GM23338 (cell line): ENCODE measurements around the gene SLAMF9. TPM values are rescaled to one million over a fixed set of nuclear protein-coding genes. Genes with fewer than 3 reads are reported as not detected.

Experiments used
- ATAC-seq: fragments of 200-7000 bp; cut with Tn5 transposase; 3 replicates; pipeline ENCODE4 v1.9.1; 2020
- DNase-seq: peaks from one replicate; pipeline ENCODE4 v3.0.0-alpha.2; 2015; ENCODE audit warnings: low spot score
- H2AFZ ChIP-seq: fragments of 200-600 bp; sonication (generic); 2 replicates; pipeline ENCODE4 v1.8.0; 2016; ENCODE audit warnings: antibody characterized with exemption, mild to moderate bottlenecking, moderate library complexity
- H3F3A ChIP-seq: fragments of 200-600 bp; sonication (generic); replicated peaks from 2 replicates; pipeline ENCODE4 v1.8.0; 2017; ENCODE audit warnings: antibody characterized with exemption, mixed run types, low read depth
- H3K27ac ChIP-seq: fragments of 200-600 bp; sonication (generic); 2 replicates; pipeline ENCODE4 v1.6.1; 2016; ENCODE audit warnings: low read depth
- H3K27me3 ChIP-seq: fragments of 200-600 bp; sonication (generic); 2 replicates; pipeline ENCODE4 v1.8.0; 2016; ENCODE audit warnings: mild to moderate bottlenecking, mixed run types, moderate library complexity; ENCODE audit not compliant: insufficient read depth
- H3K36me3 ChIP-seq: fragments of 200-600 bp; sonication (generic); 2 replicates; pipeline ENCODE4 v1.8.0; 2016; ENCODE audit warnings: mild to moderate bottlenecking; ENCODE audit not compliant: insufficient read depth
- H3K4me1 ChIP-seq: fragments of 200-600 bp; sonication (generic); 2 replicates; pipeline ENCODE4 v1.8.0; 2016; ENCODE audit warnings: mild to moderate bottlenecking, moderate library complexity; ENCODE audit not compliant: insufficient read depth
- H3K4me2 ChIP-seq: fragments of 200-600 bp; sonication (generic); 2 replicates; pipeline ENCODE4 v1.7.1; 2017; ENCODE audit warnings: mixed run types
- H3K4me3 ChIP-seq: fragments of 200-600 bp; sonication (generic); 2 replicates; pipeline ENCODE4 v1.6.1; 2016; ENCODE audit warnings: mixed run types
- H3K79me2 ChIP-seq: fragments of 200-600 bp; sonication (generic); replicated peaks from 2 replicates; pipeline ENCODE4 v1.8.0; 2017; ENCODE audit warnings: mild to moderate bottlenecking; ENCODE audit not compliant: insufficient read depth
- H3K9me2 ChIP-seq: fragments of 200-600 bp; sonication (generic); 2 replicates; pipeline ENCODE4 v1.8.0; 2017; ENCODE audit not compliant: insufficient read depth
- H4K20me1 ChIP-seq: fragments of 200-600 bp; sonication (generic); replicated peaks from 2 replicates; pipeline ENCODE4 v1.8.0; 2017; ENCODE audit warnings: mild to moderate bottlenecking; ENCODE audit not compliant: insufficient read depth
- H3K27ac Mint-ChIP-seq: 2 replicates; pipeline ENCODE4 v1.8.0; 2020; ENCODE audit warnings: inconsistent platforms, mild to moderate bottlenecking, moderate library complexity, mixed read lengths
- H3K27me3 Mint-ChIP-seq: 3 replicates; pipeline ENCODE4 v1.8.0; 2022; ENCODE audit warnings: low read depth, mild to moderate bottlenecking, moderate library complexity, mixed read lengths, inconsistent platforms; ENCODE audit not compliant: insufficient read depth, poor library complexity
- H3K36me3 Mint-ChIP-seq: 3 replicates; pipeline ENCODE4 v1.8.0; 2021; ENCODE audit warnings: low read depth, mild to moderate bottlenecking, inconsistent platforms, moderate library complexity, mixed read lengths
- H3K4me1 Mint-ChIP-seq: 3 replicates; pipeline ENCODE4 v1.8.0; 2020; ENCODE audit warnings: mild to moderate bottlenecking, inconsistent platforms, mixed read lengths
- H3K4me3 Mint-ChIP-seq: 3 replicates; pipeline ENCODE4 v1.8.0; 2021; ENCODE audit warnings: moderate library complexity, mild to moderate bottlenecking, inconsistent platforms, mixed read lengths
- H3K9me3 Mint-ChIP-seq: 3 replicates; pipeline ENCODE4 v1.8.0; 2020; ENCODE audit warnings: moderate library complexity, mild to moderate bottlenecking, inconsistent platforms, mixed read lengths
- CREB1 ChIP-seq: fragments of 250-450 bp; sonication (Bioruptor Pico); IDR thresholded peaks from 2 replicates; pipeline ENCODE4 v1.5.0; 2020; ENCODE audit warnings: low read depth, mild to moderate bottlenecking, moderate library complexity
- EZH2 ChIP-seq: fragments of 200-600 bp; sonication (generic); IDR thresholded peaks from one replicate; pipeline ENCODE4 v1.8.0; 2017; ENCODE audit warnings: antibody characterized with exemption, mild to moderate bottlenecking, low read depth; ENCODE audit not compliant: unreplicated experiment
- EZH2phosphoT487 ChIP-seq: fragments of 200-600 bp; sonication (generic); IDR thresholded peaks from one replicate; pipeline ENCODE4 v1.8.1; 2018; ENCODE audit warnings: antibody characterized with exemption; ENCODE audit not compliant: unreplicated experiment
- JUNB ChIP-seq: IDR thresholded peaks from one replicate; pipeline ENCODE4 v1.6.1; 2016; ENCODE audit warnings: antibody characterized with exemption; ENCODE audit not compliant: unreplicated experiment
- NANOG ChIP-seq: IDR thresholded peaks from 2 replicates; pipeline ENCODE4 v1.6.1; 2016; ENCODE audit warnings: antibody characterized with exemption, borderline replicate concordance
- POLR2AphosphoS5 ChIP-seq: IDR thresholded peaks from 2 replicates; pipeline ENCODE4 v1.6.1; 2016; ENCODE audit warnings: antibody characterized with exemption, low read depth
- STAT1 ChIP-seq: IDR thresholded peaks from one replicate; pipeline ENCODE4 v1.6.1; 2016; ENCODE audit warnings: antibody characterized with exemption; ENCODE audit not compliant: unreplicated experiment
- ZNF114 ChIP-seq: fragments of 250-450 bp; sonication (Bioruptor Pico); IDR thresholded peaks from 2 replicates; pipeline ENCODE4 v1.5.0; 2020; ENCODE audit warnings: mild to moderate bottlenecking, moderate library complexity
- ZNF331 ChIP-seq: fragments of 250-450 bp; sonication (Bioruptor Pico); IDR thresholded peaks from 2 replicates; pipeline ENCODE4 v1.5.0; 2020; ENCODE audit warnings: low read depth, mild to moderate bottlenecking, moderate library complexity
- polyA plus RNA-seq: library from polyadenylated mRNA; unstranded; fragments of >200 nt; fragmentation: Nextera tagmentation; extraction: Ambion mirVana; gene quantifications from 2 replicates; pipeline ENCODE4 v1.2.1, GENCODE V29; 2016
- total RNA-seq: library from RNA; depleted of rRNA; stranded (reverse); fragments of >200 nt; shearing (Covaris generic); gene quantifications from 2 replicates; pipeline ENCODE4 v1.2.3, GENCODE V29; 2014
- TF ChIP-seq, protein P1 (sequence below), 2 experiments: fragments of 200-600 bp in 1 of 2; sonication (generic) in 1 of 2; conservative IDR thresholded peaks; 2 replicates each; pipeline versions ENCODE4 v1.5.1 to v1.6.1; 2016 to 2017; ENCODE audit warnings: antibody characterized with exemption in 2 of 2, low read depth in 2 of 2, mild to moderate bottlenecking in 2 of 2, moderate library complexity in 1 of 2
- TF ChIP-seq, protein P2 (sequence below): IDR thresholded peaks from one replicate; pipeline ENCODE4 v1.6.1; 2018; ENCODE audit warnings: antibody characterized with exemption; ENCODE audit not compliant: unreplicated experiment
- TF ChIP-seq, protein P3 (sequence below): fragments of 250-450 bp; sonication (Bioruptor Pico); IDR thresholded peaks from 2 replicates; pipeline ENCODE4 v1.5.0; 2020; ENCODE audit warnings: mild to moderate bottlenecking, moderate library complexity
- TF ChIP-seq, protein P4 (sequence below): IDR thresholded peaks from 2 replicates; pipeline ENCODE4 v1.6.1; 2016; ENCODE audit warnings: antibody characterized with exemption

The SLAMF9 gene
- total and polyA plus RNA-seq, 2 experiments from 2014 or later: not detected

DNA sequence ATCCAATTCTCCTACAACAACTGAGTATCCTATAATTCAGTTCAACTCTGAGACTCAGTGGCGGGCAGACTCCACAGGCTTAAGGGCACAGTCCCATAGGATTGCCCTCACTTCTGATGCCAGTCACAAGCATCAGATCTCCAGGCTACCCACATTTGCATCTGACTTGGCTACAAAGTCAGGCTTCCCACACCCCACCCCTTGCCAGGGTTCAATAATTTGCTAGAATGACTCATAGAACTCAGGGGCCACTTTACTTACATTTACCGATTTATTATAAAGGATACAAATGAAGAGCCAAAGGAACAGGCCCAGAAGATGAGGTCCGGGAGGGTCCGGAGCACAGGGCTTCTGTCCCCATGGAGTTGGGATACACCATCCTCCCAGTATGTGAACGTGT, 36.0 kb upstream of the SLAMF9 start:
- ATAC-seq (no peak), DNase-seq (no peak)
- H3K4me3 ChIP-seq: no peak overlapping the region
- H2AFZ ChIP-seq: no peak overlapping the region
- H3K27ac Mint-ChIP-seq: no peak overlapping the region
- no peak overlapping the region for H3K4me3 Mint-ChIP-seq
- H3K36me3 Mint-ChIP-seq: no peaks in the 10 kb centered on the region
- no peaks in the 10 kb centered on the region for H4K20me1 ChIP-seq
- H3K79me2 ChIP-seq: no peaks in the 10 kb centered on the region
- H3K4me2 ChIP-seq: 0 out of 2 replicates have a peak overlapping the region, but pooled peaks have one; percentile 36
- H3K27me3 ChIP-seq: no peaks in the 10 kb centered on the region
- H3K27ac ChIP-seq: no peak overlapping the region
- H3K4me1 Mint-ChIP-seq: peaks cover 17% of the 10 kb centered on the region; the same call in 2 of the 3 replicates
- H3K9me2 ChIP-seq: no peaks in the 10 kb centered on the region
- H3K36me3 ChIP-seq: no peaks in the 10 kb centered on the region
- TF ChIP-seq STAT1 (no peak), EZH2phosphoT487 (no peak), CREB1 (CRISPR knock-in tag) (no peak), ZNF331 (CRISPR knock-in tag) (no peak), NANOG (no peak), EZH2 (no peak), JUNB (no peak), ZNF114 (CRISPR knock-in tag) (no peak), POLR2AphosphoS5 (no peak)
- TF ChIP-seq, protein P1, sequence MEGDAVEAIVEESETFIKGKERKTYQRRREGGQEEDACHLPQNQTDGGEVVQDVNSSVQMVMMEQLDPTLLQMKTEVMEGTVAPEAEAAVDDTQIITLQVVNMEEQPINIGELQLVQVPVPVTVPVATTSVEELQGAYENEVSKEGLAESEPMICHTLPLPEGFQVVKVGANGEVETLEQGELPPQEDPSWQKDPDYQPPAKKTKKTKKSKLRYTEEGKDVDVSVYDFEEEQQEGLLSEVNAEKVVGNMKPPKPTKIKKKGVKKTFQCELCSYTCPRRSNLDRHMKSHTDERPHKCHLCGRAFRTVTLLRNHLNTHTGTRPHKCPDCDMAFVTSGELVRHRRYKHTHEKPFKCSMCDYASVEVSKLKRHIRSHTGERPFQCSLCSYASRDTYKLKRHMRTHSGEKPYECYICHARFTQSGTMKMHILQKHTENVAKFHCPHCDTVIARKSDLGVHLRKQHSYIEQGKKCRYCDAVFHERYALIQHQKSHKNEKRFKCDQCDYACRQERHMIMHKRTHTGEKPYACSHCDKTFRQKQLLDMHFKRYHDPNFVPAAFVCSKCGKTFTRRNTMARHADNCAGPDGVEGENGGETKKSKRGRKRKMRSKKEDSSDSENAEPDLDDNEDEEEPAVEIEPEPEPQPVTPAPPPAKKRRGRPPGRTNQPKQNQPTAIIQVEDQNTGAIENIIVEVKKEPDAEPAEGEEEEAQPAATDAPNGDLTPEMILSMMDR (conservative IDR thresholded peaks at IDR 0.05; ENCODE audit: low read depth in 2 of 2): no peak
- TF ChIP-seq, protein P2, sequence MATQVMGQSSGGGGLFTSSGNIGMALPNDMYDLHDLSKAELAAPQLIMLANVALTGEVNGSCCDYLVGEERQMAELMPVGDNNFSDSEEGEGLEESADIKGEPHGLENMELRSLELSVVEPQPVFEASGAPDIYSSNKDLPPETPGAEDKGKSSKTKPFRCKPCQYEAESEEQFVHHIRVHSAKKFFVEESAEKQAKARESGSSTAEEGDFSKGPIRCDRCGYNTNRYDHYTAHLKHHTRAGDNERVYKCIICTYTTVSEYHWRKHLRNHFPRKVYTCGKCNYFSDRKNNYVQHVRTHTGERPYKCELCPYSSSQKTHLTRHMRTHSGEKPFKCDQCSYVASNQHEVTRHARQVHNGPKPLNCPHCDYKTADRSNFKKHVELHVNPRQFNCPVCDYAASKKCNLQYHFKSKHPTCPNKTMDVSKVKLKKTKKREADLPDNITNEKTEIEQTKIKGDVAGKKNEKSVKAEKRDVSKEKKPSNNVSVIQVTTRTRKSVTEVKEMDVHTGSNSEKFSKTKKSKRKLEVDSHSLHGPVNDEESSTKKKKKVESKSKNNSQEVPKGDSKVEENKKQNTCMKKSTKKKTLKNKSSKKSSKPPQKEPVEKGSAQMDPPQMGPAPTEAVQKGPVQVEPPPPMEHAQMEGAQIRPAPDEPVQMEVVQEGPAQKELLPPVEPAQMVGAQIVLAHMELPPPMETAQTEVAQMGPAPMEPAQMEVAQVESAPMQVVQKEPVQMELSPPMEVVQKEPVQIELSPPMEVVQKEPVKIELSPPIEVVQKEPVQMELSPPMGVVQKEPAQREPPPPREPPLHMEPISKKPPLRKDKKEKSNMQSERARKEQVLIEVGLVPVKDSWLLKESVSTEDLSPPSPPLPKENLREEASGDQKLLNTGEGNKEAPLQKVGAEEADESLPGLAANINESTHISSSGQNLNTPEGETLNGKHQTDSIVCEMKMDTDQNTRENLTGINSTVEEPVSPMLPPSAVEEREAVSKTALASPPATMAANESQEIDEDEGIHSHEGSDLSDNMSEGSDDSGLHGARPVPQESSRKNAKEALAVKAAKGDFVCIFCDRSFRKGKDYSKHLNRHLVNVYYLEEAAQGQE: no peak
- TF ChIP-seq, protein P3, sequence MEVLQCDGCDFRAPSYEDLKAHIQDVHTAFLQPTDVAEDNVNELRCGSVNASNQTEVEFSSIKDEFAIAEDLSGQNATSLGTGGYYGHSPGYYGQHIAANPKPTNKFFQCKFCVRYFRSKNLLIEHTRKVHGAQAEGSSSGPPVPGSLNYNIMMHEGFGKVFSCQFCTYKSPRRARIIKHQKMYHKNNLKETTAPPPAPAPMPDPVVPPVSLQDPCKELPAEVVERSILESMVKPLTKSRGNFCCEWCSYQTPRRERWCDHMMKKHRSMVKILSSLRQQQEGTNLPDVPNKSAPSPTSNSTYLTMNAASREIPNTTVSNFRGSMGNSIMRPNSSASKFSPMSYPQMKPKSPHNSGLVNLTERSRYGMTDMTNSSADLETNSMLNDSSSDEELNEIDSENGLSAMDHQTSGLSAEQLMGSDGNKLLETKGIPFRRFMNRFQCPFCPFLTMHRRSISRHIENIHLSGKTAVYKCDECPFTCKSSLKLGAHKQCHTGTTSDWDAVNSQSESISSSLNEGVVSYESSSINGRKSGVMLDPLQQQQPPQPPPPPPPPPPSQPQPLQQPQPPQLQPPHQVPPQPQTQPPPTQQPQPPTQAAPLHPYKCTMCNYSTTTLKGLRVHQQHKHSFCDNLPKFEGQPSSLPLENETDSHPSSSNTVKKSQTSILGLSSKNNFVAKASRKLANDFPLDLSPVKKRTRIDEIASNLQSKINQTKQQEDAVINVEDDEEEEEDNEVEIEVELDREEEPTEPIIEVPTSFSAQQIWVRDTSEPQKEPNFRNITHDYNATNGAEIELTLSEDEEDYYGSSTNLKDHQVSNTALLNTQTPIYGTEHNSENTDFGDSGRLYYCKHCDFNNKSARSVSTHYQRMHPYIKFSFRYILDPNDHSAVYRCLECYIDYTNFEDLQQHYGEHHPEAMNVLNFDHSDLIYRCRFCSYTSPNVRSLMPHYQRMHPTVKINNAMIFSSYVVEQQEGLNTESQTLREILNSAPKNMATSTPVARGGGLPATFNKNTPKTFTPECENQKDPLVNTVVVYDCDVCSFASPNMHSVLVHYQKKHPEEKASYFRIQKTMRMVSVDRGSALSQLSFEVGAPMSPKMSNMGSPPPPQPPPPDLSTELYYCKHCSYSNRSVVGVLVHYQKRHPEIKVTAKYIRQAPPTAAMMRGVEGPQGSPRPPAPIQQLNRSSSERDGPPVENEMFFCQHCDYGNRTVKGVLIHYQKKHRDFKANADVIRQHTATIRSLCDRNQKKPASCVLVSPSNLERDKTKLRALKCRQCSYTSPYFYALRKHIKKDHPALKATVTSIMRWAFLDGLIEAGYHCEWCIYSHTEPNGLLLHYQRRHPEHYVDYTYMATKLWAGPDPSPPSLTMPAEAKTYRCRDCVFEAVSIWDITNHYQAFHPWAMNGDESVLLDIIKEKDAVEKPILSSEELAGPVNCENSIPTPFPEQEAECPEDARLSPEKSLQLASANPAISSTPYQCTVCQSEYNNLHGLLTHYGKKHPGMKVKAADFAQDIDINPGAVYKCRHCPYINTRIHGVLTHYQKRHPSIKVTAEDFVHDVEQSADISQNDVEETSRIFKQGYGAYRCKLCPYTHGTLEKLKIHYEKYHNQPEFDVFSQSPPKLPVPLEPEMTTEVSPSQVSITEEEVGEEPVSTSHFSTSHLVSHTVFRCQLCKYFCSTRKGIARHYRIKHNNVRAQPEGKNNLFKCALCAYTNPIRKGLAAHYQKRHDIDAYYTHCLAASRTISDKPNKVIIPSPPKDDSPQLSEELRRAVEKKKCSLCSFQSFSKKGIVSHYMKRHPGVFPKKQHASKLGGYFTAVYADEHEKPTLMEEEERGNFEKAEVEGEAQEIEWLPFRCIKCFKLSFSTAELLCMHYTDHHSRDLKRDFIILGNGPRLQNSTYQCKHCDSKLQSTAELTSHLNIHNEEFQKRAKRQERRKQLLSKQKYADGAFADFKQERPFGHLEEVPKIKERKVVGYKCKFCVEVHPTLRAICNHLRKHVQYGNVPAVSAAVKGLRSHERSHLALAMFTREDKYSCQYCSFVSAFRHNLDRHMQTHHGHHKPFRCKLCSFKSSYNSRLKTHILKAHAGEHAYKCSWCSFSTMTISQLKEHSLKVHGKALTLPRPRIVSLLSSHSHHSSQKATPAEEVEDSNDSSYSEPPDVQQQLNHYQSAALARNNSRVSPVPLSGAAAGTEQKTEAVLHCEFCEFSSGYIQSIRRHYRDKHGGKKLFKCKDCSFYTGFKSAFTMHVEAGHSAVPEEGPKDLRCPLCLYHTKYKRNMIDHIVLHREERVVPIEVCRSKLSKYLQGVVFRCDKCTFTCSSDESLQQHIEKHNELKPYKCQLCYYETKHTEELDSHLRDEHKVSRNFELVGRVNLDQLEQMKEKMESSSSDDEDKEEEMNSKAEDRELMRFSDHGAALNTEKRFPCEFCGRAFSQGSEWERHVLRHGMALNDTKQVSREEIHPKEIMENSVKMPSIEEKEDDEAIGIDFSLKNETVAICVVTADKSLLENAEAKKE (CRISPR knock-in tag): no peak
- TF ChIP-seq, protein P4, sequence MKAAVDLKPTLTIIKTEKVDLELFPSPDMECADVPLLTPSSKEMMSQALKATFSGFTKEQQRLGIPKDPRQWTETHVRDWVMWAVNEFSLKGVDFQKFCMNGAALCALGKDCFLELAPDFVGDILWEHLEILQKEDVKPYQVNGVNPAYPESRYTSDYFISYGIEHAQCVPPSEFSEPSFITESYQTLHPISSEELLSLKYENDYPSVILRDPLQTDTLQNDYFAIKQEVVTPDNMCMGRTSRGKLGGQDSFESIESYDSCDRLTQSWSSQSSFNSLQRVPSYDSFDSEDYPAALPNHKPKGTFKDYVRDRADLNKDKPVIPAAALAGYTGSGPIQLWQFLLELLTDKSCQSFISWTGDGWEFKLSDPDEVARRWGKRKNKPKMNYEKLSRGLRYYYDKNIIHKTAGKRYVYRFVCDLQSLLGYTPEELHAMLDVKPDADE: no peak
- no peaks in the 10 kb centered on the region for H3K27me3 Mint-ChIP-seq
- no peaks in the 10 kb centered on the region for H3F3A ChIP-seq
- H3K9me3 Mint-ChIP-seq: no peaks in the 10 kb centered on the region
- H3K4me1 ChIP-seq: peaks cover 13% of the 10 kb centered on the region
